Left renal pelvis (tissue), 4 donors: ENCODE data around the gene CEP89. TPM values are rescaled to one million over a fixed set of nuclear protein-coding genes. Genes with fewer than 3 reads are reported as not detected.
"Not testable (repeated sequence)": the region's sequence is repeated elsewhere in the genome, so short reads cannot be mapped to it uniquely, and the experiment has no call there.

Experiments
- DNase-seq, 4 donors: peaks; one replicate each; pipeline ENCODE4 v3.0.0-alpha.2; 2013; ENCODE audit warnings: low read depth in 4 of 4, low spot score in 3 of 4
- polyA plus RNA-seq, 4 donors: library from polyadenylated mRNA; unstranded; fragments of 120-200 nt; gene quantifications; one replicate each; pipeline ENCODE4 v1.2.1, GENCODE V29; 2013; ENCODE audit not compliant: insufficient read length in 4 of 4

The CEP89 gene
- polyA plus RNA-seq = 10 to 100 TPM; 28.5 to 37.4 (median 30.9) TPM

DNA sequence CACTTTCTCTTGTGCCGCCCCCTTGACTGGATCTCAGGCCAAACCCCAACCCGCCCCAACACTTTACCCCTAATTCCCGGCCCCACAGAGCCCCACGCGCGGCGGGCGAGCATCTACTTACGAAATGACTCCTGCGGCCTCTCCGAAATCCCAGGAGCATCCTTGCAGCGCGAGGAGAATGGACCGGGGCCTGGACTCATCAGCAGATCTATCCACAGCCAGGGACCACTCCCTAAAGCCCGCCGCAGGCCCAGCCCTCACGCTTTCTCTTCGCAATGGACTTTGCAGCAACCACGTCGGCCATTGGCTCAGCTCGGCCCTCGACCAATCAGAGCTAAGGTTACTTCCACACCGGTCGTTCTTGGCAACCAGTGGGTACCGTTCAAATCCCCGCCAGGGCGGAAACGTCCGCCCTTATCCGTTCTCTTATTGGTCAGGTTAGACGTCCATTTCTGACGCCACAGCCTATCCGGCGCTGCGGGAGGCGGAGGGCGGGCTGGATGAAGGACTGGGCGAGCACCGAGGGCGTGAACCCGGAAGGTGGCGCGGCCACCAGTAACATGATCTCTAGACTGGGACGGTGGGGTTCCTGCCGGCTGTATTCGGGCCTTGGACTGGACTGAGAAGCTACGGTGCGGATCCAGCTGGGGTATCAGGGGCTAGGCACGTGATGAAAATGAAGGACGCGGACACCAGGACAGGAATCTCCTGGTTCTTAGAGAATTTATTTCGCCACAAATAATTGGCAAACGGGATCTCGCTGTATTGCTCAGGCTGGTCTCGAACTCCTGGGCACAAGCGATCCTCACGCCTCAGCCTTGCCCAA, at the start of gene CEP89, which contains the start of gene FAAP24:
TSS of gene CEP89 (minus strand) at position 244 of the 826 bp plus-strand sequence. CDS start at position 160, 84 bp downstream.
TSS of gene FAAP24 (plus strand) at position 528 of the 826 bp plus-strand sequence. CDS start 955 bp downstream, outside the sequence.
- DNase-seq = peak; percentile 99 to 100 (median 100)

DNA sequence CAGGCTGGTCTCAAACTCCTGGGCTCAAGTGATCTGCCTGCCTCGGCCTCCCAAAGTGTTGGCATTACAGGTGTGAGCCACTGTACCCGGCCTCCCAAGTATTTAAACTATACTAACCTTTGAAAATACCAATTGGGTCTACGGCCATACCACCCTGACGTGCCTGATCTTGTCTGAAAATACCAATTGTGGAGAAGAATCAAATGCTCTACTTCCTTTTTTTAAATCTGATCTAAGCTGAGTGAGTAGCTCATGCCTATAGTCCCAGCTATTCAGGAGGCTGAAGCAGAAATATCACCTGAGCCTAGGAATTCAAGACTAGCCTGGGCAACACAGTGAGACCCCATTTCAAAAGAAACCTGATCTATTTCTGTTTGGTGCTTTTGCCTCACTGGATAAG, 39.1 kb upstream of the CEP89 start:
- DNase-seq = not testable (repeated sequence)

DNA sequence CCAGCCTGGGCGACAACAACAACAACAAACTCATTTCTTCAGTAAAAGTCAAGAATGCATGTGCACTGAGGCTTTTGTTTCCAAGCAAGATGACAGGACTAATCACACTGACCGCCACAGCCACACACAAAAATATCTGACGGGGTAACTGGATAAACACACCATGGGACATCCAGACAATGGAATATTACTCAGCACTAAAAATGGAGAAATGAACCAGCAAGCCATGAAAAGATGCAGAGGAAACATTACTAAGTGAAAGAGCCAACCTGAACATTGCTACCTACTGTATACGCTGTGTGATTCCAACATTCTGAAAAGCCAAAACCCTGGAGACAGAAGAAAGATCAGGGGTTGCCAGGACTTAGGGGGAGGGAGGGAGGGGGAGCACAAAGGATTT, 37.0 kb upstream of the CEP89 start:
- DNase-seq = no peak

DNA sequence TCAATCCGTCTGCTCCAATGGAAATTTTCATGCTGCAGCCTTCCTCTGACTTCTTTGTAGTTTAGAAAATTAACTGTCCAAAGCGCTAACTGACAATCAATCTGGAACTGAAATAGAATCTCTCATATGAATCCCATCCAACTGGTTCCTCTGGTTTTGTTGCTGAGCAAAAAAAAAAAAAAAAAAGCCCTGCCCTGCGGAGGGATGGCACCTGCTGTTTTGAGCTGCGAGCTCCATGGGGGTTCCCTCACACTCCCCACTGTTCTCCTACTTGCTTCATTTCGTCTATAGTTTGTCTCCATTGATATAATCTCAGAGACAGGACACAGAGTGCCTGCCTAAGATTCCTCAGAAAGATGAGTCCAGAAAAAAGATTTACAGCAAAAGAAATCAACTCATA, 33.7 kb upstream of the CEP89 start:
- DNase-seq = peak in 2 of 4 donors; percentile 22 to 24

DNA sequence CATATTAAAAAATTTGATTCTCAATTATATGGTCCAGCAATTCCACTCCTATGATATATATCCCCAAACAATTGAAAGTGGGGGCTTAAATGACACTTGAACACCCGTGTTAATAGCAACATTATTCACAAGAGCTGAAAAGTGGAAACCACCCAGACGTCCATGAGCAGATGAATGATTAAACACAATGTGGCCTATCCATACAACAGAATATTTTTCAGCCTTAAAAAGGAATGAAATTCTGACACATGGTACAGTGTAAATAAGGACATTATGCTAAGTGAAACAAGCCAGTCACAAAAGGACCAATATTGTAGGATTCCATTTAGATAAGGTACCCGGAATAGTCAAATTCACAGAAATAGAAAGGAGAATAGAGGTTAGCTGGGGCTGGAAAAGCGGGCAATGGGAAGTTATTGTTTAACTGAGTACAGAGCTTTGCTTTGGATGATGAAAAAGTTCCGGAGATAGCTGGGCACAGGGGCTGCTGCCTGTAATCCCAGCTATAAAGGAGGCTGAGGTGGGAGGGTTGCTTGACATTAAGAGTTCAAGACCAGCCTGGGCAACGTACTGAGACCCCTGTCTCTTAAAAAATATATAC, 31.8 kb upstream of the CEP89 start:
- DNase-seq = not testable (repeated sequence)

DNA sequence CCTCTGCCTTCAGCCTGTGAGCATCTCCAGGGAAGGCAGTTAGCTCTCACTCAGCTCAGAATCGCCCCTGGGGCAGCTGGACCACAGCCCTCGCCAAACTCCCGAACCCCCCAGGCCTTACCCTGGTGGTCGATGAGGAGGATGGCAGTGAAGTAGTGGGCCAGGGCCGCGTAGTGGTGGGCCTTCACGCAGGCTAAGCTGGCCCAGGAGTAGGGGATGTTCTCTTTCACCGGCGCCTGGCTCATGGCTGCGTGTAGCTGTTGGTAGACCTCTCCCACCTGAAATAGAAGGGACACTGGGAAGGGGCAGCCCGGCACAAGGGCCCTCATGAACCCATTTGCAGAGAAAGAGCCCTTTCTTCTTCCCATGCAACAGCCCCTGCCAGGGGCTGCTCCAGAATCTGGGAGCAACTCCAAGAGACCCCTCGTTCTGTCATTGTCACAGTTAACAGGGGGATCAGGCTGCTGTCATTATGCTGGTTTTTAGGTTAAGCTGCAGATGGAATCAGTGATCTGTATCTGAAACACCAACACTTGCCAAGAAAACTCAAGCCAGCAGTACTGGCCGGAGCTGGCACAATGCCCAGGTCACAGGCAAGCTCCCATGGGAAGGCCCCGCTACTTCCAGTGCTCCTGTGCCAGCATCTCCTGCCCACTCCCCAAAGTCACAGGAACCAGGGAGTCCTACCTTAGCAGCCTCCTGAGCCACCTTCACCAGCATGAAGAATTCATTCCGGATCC, 30.5 kb upstream of the CEP89 start:
- not testable (repeated sequence) for DNase-seq

DNA sequence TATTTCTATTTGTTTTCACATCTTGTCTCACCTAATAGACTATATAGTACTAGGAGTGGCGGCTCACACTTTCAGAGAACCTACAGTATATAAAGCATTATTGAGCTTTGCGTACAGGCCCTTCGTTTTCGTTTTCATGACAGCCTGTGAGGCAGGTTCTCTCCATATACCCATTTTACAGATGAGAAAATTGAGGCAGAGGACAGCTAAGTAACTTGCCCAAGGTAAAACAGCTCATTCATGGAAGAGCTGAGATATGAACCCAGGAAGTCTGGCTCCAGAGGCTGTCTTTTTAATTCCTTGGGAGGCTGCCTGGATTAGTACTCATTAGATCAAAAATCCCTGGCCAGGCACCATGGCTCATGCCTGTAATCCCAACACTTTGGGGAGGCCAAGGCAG, 29.2 kb upstream of the CEP89 start:
- DNase-seq = no peak

DNA sequence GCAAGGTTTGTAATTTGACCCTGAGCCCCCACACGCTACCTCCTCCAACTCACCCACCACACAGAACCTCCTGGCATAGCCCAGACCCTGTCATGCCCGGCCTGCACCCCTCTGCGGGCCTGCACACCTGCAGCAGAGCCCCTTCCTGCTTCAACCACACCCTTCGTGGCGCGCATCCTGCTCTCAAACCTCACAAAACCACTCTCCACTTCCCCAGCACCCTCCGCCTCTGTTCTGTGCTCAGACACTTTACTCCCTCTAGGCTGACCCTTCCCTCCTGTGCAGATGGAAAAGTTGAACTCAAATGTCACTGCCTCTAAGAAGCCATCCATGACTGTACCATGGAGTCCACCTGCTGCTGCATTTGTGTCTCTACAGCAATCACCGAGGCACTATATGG, 28.8 kb upstream of the CEP89 start:
- no peak for DNase-seq

DNA sequence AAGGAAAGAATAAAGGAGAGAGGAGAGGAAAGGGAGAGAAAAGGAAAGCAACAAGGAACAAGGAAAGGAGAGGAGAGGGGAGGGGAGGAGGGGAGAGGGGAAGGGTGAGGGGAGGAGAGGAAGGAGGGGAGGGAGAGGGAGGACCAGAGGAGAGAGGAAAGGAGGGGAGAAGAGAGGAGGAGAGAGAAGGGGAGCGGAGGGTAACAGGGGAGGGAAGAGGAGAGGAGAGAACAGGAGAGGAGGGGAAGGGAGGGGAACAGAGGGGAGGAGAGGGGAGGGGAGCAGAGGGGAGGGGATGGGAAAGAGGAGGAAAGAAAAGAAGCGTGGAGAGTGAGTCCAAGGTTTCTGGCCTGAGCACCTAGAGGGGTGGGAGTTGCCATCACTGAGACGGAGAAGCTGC, 27.0 kb upstream of the CEP89 start:
- DNase-seq = no peak

DNA sequence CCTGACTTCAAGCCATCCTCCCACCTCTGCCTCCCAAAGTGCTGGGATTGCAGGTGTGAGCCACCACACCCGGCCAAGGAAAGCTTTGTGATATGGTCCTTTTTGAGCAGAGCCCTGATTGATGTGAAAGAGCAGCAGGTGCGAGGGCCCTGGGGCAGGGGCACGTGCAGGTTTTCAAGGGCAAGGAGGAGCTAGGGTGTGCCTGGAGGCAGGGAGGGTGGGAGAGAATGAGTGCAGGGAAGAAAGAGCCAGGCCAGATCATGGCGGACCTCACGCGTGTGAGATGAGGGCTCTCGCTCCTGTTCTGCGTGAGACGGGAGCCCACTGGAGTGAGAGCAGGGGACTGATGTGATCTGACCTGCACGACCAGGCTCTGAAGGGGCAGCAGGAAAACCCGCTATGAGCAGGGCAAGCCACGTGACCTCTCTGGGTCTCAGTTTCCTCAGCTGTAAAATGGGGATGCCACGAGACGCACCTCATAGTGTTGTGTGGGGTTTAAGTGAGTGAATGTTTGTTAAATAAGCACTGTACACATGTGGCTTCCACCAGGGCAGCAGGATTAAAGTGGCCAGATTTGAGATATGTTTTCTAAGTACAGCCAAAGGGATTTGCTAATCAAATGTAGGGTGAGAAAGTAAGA, 26.1 kb upstream of the CEP89 start:
- no peak for DNase-seq

DNA sequence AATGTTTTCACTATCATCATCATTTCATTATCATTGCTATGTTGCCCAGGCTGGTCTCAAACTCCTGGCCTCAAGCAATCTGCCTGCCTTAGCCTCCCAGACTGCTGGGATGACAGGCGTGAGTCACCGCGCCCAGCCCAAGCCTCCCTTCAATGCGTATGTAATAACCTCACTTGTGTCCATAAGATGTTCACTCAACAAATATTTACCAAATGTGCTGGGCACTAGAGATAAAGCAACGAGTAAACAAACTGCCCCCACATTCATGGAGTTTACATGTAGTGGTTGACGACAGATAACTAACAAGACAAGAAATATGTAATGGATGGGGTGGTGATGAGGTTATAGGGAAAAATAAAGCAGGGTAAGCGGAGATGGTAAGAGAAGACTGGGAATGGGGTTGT, 25.3 kb upstream of the CEP89 start:
- DNase-seq = not testable (repeated sequence)

DNA sequence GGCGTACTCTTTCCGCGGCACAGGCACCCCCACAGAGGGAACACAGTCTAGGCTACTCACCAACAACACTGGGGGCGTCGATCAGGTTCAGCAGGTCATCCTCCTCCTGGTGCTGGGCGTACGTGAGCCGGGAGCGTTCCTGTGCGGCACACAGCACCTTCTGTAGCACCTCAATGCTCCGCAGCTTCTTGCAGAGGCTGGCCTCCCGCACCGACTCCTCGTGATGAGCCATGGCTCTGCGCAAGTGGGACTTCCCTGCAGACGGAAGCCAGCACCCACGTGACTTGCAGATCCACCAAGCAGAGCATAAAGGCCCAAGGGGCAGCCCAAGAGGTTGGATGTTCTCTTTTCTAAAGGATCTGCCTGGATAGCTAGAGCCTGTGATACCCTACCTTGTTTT, 24.2 kb upstream of the CEP89 start:
- not testable (repeated sequence) for DNase-seq

DNA sequence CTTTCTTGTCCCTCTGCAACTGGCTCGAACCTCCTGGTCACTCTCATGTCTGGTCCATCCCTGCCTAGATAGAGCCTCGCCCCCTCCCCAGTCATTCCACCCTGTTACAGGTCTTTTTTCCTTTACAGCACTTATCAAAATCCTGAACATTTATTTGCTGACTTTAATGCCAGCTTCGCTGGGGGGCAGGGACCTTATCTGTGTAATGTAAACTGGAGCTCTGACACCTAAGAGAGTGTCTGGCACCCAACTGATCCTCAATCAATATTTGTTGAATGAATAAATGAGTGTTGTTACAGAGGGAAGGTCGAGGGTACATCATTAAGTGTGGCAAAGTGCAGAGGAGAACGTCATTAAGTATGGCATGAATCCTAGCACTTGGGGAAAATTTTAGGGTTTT, 17.0 kb upstream of the CEP89 start:
- no peak for DNase-seq

DNA sequence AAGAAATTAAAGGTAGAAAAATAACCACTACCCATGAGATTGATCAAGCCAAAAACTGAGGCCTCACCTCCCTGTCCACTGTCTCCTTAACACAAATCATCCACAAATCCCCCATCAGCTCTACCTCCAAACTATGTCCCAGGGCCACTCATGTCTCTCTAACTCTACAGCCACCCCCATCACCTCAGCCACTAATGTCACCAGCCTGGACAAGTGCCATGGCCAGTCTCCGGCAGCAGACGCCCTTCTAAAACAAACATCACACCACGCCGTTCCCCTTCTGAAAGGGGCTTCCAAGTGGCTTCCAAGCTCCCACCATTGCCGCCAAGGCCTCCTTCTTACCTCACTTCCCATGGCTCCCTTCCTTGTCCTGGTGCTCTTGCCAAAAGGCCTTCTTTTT, 16.5 kb upstream of the CEP89 start:
- DNase-seq = not testable (repeated sequence)

DNA sequence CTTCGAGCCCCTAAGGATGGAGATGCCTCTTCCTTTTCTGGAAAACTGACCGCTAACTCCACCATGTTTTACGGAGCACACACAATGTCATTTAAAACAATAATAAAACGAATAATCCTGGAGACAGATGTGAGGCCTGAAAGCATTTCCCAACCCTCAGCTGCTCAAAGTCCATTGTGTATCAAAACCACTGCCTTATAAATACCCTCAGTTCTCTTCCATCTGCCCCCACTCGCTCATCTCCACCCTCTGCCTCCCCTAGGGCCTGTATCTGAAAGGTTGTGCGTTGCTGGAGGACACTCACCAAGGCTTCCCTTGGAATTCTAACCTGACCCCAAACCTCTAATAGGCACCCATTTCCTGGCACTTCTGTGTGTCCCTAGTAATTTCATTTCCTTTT, 10.7 kb upstream of the CEP89 start:
- not testable (repeated sequence) for DNase-seq

DNA sequence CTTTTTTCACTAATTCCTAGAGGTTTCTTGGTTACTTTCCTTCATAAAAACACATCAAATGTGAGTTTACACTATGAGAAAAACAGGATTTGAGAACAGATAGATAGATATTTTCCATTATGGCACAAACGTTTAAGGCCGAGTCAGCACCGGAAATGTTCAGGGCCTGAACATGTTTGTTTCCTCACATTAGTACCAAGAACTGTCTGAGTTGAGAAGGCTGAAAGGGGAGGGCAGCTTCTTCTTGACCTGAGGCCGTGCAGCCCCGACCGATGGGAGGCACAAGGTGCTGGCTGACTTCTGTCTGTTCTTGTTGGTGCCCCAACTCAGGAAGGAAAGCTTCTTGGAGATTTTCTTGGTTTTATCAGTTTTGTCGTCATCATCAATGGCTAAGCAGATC, 8.0 kb upstream of the CEP89 start:
- DNase-seq = not testable (repeated sequence)

DNA sequence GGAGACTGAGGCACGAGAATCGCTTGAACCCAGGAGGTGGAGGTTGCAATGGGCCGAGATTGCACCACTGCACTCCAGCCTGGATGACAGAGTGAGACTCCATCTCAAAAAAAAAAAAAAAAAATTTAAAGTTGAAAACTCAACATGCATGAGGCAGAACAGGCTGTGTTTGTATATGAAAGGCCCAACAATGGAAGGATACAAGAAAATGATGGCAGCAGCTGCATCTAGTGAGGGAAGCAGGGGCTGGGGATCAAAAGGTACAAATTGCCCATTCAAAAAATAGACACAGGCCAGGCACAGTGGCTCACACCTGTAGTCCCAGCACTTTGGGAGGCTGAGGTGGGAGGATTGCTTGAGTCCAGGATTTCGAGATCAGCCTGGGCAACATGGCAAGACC, 6.1 kb upstream of the CEP89 start:
- not testable (repeated sequence) for DNase-seq

DNA sequence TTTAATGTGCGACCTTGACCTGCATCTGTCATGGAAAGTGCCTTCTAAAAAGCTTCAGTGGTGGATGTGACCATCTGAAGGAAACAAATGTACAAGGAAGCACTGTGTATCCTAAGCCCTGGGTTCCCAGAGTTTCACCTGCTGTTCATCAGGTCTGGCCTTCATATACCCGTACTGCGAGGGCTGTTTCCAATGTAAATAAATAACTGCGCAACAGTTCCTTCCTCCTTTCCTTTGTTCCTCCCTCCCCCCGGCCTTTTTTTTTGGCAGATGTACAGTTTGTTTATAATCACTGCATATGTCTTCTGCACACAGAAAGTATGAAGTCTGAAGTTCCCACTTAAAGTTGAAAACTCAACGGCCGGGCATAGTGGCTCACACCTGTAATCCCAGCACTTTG, 5.5 kb upstream of the CEP89 start:
- DNase-seq = no peak

DNA sequence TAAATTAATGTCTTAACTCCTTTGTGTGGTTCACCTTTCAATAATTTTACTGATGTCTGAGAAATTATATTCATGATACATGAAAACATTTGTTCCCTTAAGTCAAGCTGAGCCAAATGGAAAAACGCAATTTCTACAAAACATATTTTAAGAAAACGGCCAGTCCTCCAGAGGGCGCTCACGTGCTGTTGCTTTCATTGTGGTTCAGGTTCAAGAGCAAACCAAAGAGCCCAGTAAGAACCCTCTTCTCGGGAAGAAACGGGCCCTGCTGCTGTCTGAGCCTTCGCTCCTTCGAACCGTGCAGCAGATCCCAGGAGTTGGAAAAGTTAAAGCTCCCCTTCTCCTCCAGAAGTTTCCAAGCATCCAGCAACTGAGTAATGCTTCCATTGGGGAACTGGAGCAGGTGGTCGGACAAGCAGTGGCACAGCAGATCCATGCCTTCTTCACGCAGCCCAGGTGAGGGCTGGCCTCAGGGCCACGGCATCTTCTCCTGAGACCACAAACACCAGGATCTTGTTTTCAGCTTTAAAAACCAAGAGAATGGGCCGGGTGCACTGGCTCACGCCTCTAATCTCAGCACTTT, 4.6 kb upstream of the CEP89 start:
- DNase-seq = peak; percentile 14 to 29 (median 22)

DNA sequence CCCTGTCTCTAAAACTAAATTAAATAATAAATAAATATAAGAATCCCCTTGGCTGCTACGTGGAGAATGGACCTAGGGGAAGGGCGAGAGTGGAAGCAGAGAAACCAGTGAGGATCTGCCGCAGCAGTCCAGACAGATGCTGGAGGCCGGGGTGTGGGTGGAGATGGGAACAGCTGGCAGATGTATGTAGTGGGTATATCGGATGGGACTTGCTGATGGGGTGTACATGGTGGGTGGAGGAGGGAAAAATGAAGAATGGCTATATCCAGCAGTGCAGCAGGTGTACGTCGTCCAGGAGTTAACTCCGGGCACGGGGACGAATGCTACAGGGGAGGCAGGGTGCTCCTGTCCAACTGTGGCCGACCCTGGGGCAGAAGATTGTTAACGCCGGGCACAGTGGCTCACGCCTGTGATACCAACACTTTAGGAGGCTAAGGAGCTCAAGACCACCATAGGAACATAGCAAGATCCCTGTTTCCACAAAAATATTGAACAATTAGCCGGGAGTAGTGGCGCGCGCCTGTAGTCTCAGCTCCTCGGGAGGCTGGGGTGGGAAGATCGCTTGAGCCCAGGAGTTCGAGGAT, 654 bp downstream of the CEP89 start:
- DNase-seq = no peak
